Pancreas (tissue), 10 donors: ENCODE results near the gene ZBTB46. TPM values are rescaled to one million over a fixed set of nuclear protein-coding genes. Genes with fewer than 3 reads are reported as not detected.

Source experiments
- ATAC-seq, 4 donors: fragments of 200-7000 bp; cut with Tn5 transposase; one replicate each; pipeline versions ENCODE4 v1.8.0 to v1.9.1; 2020; ENCODE audit warnings: mild to moderate bottlenecking in 4 of 4, moderate library complexity in 4 of 4
- DNase-seq, 6 donors: peaks; one replicate each; pipeline ENCODE4 v3.0.0-alpha.2; 2020
- FAIRE-seq: peaks from 2 replicates; lab custom pipeline; 2012; peaks lifted over from hg19 to GRCh38; lab: Jason Lieb, UNC
- H3K27ac ChIP-seq, 4 donors: fragments of 200-600 bp; sonication (generic); 1 replicate in 3 of 4; 2 replicates in 1 of 4; pipeline versions ENCODE4 v1.5.0 to v1.8.0; 2020
- H3K27me3 ChIP-seq, 4 donors: fragments of 200-600 bp; one replicate each; pipeline ENCODE4 v1.8.0; 2021
- H3K36me3 ChIP-seq, 3 donors: fragments of 200-600 bp; sonication (generic) in 1 of 3; one replicate each; pipeline versions ENCODE4 v1.5.0 to v1.8.0; 2020 to 2021
- H3K4me1 ChIP-seq, 3 donors: fragments of 200-600 bp; one replicate each; pipeline ENCODE4 v1.8.0; 2021
- H3K4me3 ChIP-seq, 4 donors: fragments of 200-600 bp; sonication (generic) in 2 of 4; one replicate each; pipeline versions ENCODE4 v1.5.0 to v1.8.0; 2020 to 2021
- H3K9me3 ChIP-seq, 4 donors: fragments of 200-600 bp; one replicate each; pipeline ENCODE4 v1.8.0; 2021
- WGBS, 2 donors: extraction: QIAGEN DNeasy Blood & Tissue Kit; methylation state at CpG; one replicate each; pipeline ENCODE4 v1.1.7; 2013; 5-methylcytosine and 5-hydroxymethylcytosine counted together
- intact Hi-C, 3 donors: fragments of 100-400 bp; cut with DNase I; formaldehyde crosslinking; loops; one replicate each; pipeline versions ENCODE4 v1.11.1 to v1.14.2; 2022
- polyA plus RNA-seq, 2 donors: library from polyadenylated mRNA; stranded (reverse); fragments of 200-250 nt; gene quantifications; one replicate each; pipeline ENCODE4 v1.2.3, GENCODE V29; 2013
- total RNA-seq, 6 donors: library from RNA; stranded (reverse); fragmentation: NEBNext Ultra II Directional in 4 of 6; extraction: Animal tissue kit (Norgen Biotek cat#: 25700) in 4 of 6; gene quantifications; one replicate each; pipeline versions ENCODE4 v1.2.1 to v1.2.4, GENCODE V29; 2021 to 2023
- TF ChIP-seq, protein P1 (sequence below), 4 donors: fragments of 200-600 bp; sonication (generic) in 3 of 4; IDR thresholded peaks; one replicate each; pipeline versions ENCODE4 v1.5.0 to v1.8.0; 2021; ENCODE audit warnings: antibody characterized with exemption in 4 of 4
- donor health status: healthy with polysubstance abuse.
- donor health status: DM: no; HTN: no; CAD: no; lungs with moderate emphysema.
- donor health status: DM: no; HTN: no; CAD: no.
- donor health status: control.
- donor health status: control.
- donor health status: Bipolar disorder and iron deficiency.
- donor health status: DM: yes; HTN: yes; CAD: no.
- donor health status: DM: no; HTN: no; CAD: no.
- donor health status: DM: no; HTN: no; CAD: no.
- donor health status: DM: yes; HTN: yes; CAD: no.

Gene ZBTB46
- total and polyA plus RNA-seq, 8 donors = 2.2 to 7.4 (median 3.0) TPM

DNA sequence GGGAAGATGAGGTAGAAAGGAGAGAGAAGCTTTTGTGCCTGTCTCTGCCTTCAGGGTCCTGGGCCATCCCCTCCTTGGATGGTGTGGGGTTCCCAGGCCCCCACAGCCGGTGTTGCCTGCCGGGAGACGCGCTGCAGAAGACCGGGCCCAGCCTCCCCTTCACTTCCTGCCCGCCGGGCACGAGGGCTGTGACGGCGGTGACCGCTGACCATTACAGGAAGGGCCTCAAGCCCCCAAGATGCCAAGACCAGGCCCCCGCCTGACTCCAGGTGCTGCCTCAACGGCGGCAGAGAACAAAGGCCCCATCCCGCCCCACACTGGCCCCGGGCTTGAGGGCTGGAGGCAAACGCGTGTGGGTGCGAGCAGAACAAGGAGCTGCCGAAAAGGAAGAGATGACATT lies 38.2 kb downstream of the ZBTB46 start:
- ATAC-seq (no peak), FAIRE-seq (no peak)
- H3K9me3 ChIP-seq = no peaks in the 10 kb centered on the region

GRCh38 chr20:63791497-63792156 lies 39.4 kb downstream of the ZBTB46 start:
- no peak for DNase-seq
- Histone ChIP-seq H3K9me3 (no peaks in the 10 kb centered on the region), H3K27me3 (no peaks in the 10 kb centered on the region), H3K4me3 (no peak overlapping the region), H3K4me1 (no peaks in the 10 kb centered on the region), H3K27ac (no peak overlapping the region), H3K36me3 (peaks cover 0 to 7% (median 0%) of the 10 kb centered on the region in 3 donors)
- no peak for FAIRE-seq
- intact Hi-C loops = no loop called here
- TF ChIP-seq, protein P1, sequence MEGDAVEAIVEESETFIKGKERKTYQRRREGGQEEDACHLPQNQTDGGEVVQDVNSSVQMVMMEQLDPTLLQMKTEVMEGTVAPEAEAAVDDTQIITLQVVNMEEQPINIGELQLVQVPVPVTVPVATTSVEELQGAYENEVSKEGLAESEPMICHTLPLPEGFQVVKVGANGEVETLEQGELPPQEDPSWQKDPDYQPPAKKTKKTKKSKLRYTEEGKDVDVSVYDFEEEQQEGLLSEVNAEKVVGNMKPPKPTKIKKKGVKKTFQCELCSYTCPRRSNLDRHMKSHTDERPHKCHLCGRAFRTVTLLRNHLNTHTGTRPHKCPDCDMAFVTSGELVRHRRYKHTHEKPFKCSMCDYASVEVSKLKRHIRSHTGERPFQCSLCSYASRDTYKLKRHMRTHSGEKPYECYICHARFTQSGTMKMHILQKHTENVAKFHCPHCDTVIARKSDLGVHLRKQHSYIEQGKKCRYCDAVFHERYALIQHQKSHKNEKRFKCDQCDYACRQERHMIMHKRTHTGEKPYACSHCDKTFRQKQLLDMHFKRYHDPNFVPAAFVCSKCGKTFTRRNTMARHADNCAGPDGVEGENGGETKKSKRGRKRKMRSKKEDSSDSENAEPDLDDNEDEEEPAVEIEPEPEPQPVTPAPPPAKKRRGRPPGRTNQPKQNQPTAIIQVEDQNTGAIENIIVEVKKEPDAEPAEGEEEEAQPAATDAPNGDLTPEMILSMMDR (IDR thresholded peaks at IDR 0.05) = no peak
- WGBS, 2 donors = 56 to 68% methylated on average over 23 of the region's 23 CpGs
- no peak for ATAC-seq

More for the DNA sequence above, 38.2 kb downstream of the ZBTB46 start:
- intact Hi-C loops = no loop called here
- Histone ChIP-seq H3K36me3 (peaks cover 0 to 7% (median 0%) of the 10 kb centered on the region in 3 donors), H3K27me3 (no peaks in the 10 kb centered on the region), H3K27ac (no peak overlapping the region), H3K4me3 (no peak overlapping the region), H3K4me1 (no peaks in the 10 kb centered on the region)
- 77 to 78% methylated on average over 20 of the region's 20 CpGs for WGBS, 2 donors
- TF ChIP-seq, protein P1 (IDR thresholded peaks at IDR 0.05) = no peak
- no peak for DNase-seq

DNA sequence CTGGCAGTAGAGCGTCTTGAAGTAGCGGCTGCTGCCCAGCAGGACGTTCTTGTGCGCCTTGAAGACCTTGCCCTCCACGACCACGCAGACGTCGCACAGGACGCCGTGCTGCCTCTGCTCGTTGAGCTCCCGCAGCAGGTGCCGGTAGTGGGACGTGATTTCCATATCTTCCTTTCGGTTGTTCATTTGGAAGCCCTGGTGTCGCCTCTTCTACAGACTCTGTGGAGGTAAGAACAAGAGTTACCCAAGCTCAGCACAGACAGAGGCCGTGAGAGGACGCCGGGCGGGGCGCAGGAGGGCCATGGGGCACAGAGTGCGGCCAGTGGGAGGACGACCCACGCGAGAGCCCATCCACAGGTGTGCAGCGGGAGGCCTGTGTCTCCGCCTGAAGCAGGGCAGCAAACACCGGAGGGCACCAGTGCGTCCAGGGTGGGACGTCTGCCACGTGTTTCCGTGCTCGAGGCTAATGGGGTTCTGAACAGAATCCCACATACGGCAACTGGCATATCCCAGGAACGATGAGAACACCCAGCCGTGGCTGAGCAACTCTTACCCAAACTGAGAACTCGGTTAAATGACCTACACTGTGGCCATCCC lies 40.4 kb downstream of the ZBTB46 start:
- no peak for DNase-seq
- ATAC-seq = no peak
- TF ChIP-seq, protein P1 (IDR thresholded peaks at IDR 0.05) = no peak
- Histone ChIP-seq H3K4me3 (no peak overlapping the region), H3K4me1 (no peaks in the 10 kb centered on the region), H3K27me3 (no peaks in the 10 kb centered on the region), H3K36me3 (peaks cover 0 to 7% (median 0%) of the 10 kb centered on the region in 3 donors), H3K9me3 (no peaks in the 10 kb centered on the region), H3K27ac (no peak overlapping the region)
- no peak for FAIRE-seq
- intact Hi-C loops = no loop called here
- 90 to 92% methylated on average over 37 of the region's 37 CpGs for WGBS, 2 donors

DNA sequence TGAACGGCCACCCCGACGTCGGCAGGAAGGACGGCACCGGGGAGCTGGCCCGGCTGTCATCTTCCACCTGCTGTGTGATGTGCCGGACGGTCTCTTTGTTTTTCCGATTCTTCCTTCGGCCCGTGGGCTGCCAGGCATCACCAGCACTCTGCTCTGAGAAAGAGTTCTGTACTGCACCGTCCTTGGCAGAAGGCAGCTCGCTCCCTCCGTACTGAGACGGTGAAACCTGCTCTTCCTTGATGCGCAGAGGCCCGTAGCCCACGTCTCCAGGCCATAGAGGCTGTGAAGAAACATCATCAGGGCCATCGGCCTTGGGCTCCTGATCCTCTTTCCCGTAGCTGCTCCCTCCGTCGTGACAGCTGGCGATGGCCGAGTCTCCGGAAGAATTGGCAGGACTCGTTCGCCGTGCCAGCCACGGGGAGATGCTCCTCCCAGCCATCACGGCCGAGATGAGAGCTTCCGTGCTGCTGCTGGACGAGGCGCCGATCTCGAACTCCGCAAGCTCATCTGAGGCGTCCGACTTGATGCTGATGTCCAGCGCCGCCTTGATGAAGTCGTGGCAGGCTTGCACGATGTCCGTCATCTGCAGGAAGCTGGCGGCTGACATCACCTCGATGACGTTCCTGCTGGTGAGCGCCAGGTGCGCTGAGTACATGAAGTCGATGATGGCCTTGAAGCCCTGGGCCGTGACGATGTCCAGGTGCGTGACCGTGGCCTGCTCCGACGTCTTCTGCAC lies 41.1 kb downstream of the ZBTB46 start:
- no peak for FAIRE-seq
- intact Hi-C loops = no loop called here

More for the DNA sequence above, 41.1 kb downstream of the ZBTB46 start:
- 90 to 91% methylated on average over 57 of the region's 57 CpGs for WGBS, 2 donors
- no peaks in the 10 kb centered on the region for H3K9me3 ChIP-seq
- no peak overlapping the region for H3K4me3 ChIP-seq
- no peaks in the 10 kb centered on the region for H3K27me3 ChIP-seq
- DNase-seq (no peak), ATAC-seq (no peak)
- peaks cover 0 to 7% (median 0%) of the 10 kb centered on the region in 3 donors for H3K36me3 ChIP-seq
- TF ChIP-seq, protein P1 (IDR thresholded peaks at IDR 0.05) = no peak
- no peak overlapping the region for H3K27ac ChIP-seq
- no peaks in the 10 kb centered on the region for H3K4me1 ChIP-seq
